ENCODE data around the gene GUCD1.

GUCD1 gene

DNA sequence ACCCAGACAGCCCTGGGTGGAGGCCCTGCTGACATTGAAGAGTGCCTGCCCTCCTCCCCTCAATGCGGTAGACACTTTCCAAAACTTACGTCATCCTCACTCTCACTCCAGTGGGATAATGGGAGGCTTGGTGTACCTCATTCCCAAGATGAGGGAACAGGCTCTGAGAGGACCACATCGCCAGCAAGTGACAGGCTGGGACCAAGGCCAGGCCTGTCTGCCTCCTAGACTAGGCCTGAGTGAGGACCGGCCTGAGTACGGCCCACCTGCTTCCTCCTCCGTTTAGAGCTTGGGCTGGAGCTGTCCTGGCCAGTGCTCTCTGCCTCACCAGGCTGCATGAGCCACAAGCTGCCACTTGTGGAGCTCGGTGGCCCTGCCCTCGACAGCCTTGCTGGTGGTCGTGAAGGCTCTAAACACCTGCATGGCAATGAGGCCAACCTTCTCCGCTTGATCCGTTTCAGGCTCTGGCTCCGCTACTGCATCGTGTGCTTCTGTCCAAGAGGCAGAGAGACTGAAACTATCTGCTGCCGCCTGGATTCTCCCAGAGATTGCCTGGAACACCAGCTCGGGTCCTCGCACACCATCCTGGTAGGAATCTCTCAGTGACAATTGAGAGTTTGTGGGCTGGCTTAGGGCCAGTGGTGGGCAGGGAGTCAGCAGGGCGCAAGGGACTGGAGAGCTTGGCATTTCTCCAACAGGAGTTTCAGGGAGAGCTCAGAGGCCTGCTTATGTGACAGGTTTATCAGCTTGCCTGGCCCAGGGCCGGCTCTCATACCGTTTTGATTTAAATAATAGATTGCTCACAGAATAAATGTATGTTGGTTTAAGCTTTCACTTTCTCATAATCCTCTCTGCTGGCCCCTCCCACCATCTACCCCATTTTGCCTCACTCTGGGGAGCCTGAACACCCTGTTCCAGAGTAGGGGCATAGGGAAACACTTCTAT, 28.6 kb upstream of the GUCD1 start:
- Histone ChIP-seq H3K4me1 (ENCODE audit: control insufficient read depth, insufficient read depth, low read length, poor library complexity, severe bottlenecking) (no peaks in the 10 kb centered on the region), H3K27ac (ENCODE audit: insufficient read depth, low read length, poor library complexity, severe bottlenecking) (no peak overlapping the region), H3K4me3 (ENCODE audit: insufficient read depth, low read depth, low read length, poor library complexity, severe bottlenecking) (no peak overlapping the region), H3K27me3 (replicated peaks; ENCODE audit: control insufficient read depth, insufficient read depth, low read length, poor library complexity, severe bottlenecking) (no peaks in the 10 kb centered on the region), H3K36me3 (ENCODE audit: control insufficient read depth, insufficient read depth, low read length) (no peaks in the 10 kb centered on the region), H3K9me3 (ENCODE audit: control insufficient read depth, low read length) (no peaks in the 10 kb centered on the region)
- DNase-seq: no peak

DNA sequence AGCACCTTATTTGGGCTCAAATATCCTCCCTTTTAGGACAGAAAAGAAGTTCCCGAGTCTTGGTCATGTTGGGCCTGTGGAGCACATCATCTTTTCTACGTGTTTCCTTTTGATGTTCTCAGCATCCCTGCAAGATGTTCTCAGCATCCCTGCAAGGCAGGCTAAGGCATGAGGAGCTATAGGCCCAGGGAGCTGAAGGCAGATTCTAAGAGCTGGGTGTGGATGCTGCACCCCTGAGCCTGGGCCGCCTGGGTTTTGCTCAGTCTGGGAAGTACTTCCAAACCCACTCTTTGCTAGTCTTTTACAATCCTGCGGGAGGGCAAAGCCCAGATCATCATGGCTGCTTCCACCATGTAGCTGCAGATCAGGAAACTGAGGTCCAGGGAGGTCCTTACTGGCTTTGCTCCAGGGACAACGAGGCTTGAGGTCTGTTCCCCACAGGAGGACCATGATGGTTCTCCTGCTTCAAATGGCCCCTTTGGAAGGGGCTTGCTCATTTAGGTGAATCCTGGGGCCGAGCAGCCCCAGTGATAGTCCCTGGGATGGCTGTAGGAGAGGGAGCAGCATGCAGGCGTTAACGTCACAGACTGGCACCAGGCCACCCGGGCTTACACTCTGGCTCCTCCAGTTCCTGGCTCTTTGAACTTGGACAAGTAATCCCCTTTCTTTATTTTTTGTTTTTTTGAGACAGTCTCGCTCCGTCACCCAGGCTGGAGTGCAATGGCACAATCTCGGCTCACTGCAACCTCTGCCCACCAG, 27.3 kb upstream of the GUCD1 start:
- Histone ChIP-seq H3K36me3 (ENCODE audit: control insufficient read depth, insufficient read depth, low read length) (no peaks in the 10 kb centered on the region), H3K9me3 (ENCODE audit: control insufficient read depth, low read length) (no peaks in the 10 kb centered on the region), H3K27me3 (replicated peaks; ENCODE audit: control insufficient read depth, insufficient read depth, low read length, poor library complexity, severe bottlenecking) (no peaks in the 10 kb centered on the region), H3K27ac (ENCODE audit: insufficient read depth, low read length, poor library complexity, severe bottlenecking) (no peak overlapping the region), H3K4me3 (ENCODE audit: insufficient read depth, low read depth, low read length, poor library complexity, severe bottlenecking) (no peak overlapping the region), H3K4me1 (ENCODE audit: control insufficient read depth, insufficient read depth, low read length, poor library complexity, severe bottlenecking) (no peaks in the 10 kb centered on the region)
- no peak for DNase-seq

DNA sequence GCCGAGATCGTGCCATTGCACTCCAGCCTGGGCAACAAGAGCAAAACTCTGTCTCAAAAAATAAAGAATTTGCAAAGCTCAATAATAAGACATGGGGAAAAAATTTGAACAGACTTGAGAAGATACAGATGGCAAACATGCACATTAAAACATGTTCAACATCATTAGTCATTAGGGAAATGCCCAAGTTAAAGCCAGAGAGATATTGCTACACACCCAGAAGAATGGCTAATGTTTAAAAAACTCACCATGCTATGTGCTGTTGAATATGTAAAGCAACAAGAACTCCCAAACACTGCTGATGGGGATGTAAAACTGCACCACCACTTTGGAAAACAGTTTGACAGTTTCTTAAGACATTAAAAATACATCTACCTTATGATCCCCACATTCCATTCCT, 25.3 kb upstream of the GUCD1 start:
- peaks cover 4% of the 10 kb centered on the region for H3K36me3 ChIP-seq (ENCODE audit: control insufficient read depth, insufficient read depth, low read length)
- no peaks in the 10 kb centered on the region for H3K4me1 ChIP-seq (ENCODE audit: control insufficient read depth, insufficient read depth, low read length, poor library complexity, severe bottlenecking)
- DNase-seq: no peak
- no peaks in the 10 kb centered on the region for H3K27me3 ChIP-seq (replicated peaks; ENCODE audit: control insufficient read depth, insufficient read depth, low read length, poor library complexity, severe bottlenecking)
- H3K27ac ChIP-seq (ENCODE audit: insufficient read depth, low read length, poor library complexity, severe bottlenecking): no peak overlapping the region
- no peak overlapping the region for H3K4me3 ChIP-seq (ENCODE audit: insufficient read depth, low read depth, low read length, poor library complexity, severe bottlenecking)
- no peaks in the 10 kb centered on the region for H3K9me3 ChIP-seq (ENCODE audit: control insufficient read depth, low read length)

- Histone ChIP-seq H3K9me3 (ENCODE audit: control insufficient read depth, low read length) (no peaks in the 10 kb centered on the region), H3K27me3 (replicated peaks; ENCODE audit: control insufficient read depth, insufficient read depth, low read length, poor library complexity, severe bottlenecking) (no peaks in the 10 kb centered on the region), H3K4me3 (ENCODE audit: insufficient read depth, low read depth, low read length, poor library complexity, severe bottlenecking) (no peak overlapping the region), H3K4me1 (ENCODE audit: control insufficient read depth, insufficient read depth, low read length, poor library complexity, severe bottlenecking) (no peaks in the 10 kb centered on the region), H3K36me3 (ENCODE audit: control insufficient read depth, insufficient read depth, low read length) (peaks cover 7% of the 10 kb centered on the region), H3K27ac (ENCODE audit: insufficient read depth, low read length, poor library complexity, severe bottlenecking) (no peak overlapping the region)
- no peak for DNase-seq
Measured at GRCh38 chr22:24579258-24579601, 24.3 kb upstream of the GUCD1 start.

GRCh38 chr22:24578355-24579257, 23.7 kb upstream of the GUCD1 start:
- no peaks in the 10 kb centered on the region for H3K4me1 ChIP-seq (ENCODE audit: control insufficient read depth, insufficient read depth, low read length, poor library complexity, severe bottlenecking)
- no peak for DNase-seq

GRCh38 chr22:24576778-24577177, 21.8 kb upstream of the GUCD1 start:
- no peak for DNase-seq
- H3K4me3 ChIP-seq (ENCODE audit: insufficient read depth, low read depth, low read length, poor library complexity, severe bottlenecking): no peak overlapping the region
- no peak overlapping the region for H3K27ac ChIP-seq (ENCODE audit: insufficient read depth, low read length, poor library complexity, severe bottlenecking)
- H3K9me3 ChIP-seq (ENCODE audit: control insufficient read depth, low read length): no peaks in the 10 kb centered on the region
- no peaks in the 10 kb centered on the region for H3K27me3 ChIP-seq (replicated peaks; ENCODE audit: control insufficient read depth, insufficient read depth, low read length, poor library complexity, severe bottlenecking)
- no peaks in the 10 kb centered on the region for H3K4me1 ChIP-seq (ENCODE audit: control insufficient read depth, insufficient read depth, low read length, poor library complexity, severe bottlenecking)
- peaks cover 30% of the 10 kb centered on the region for H3K36me3 ChIP-seq (ENCODE audit: control insufficient read depth, insufficient read depth, low read length)

More at GRCh38 chr22:24578355-24579257, 23.7 kb upstream of the GUCD1 start:
- Histone ChIP-seq H3K9me3 (ENCODE audit: control insufficient read depth, low read length) (no peaks in the 10 kb centered on the region), H3K27me3 (replicated peaks; ENCODE audit: control insufficient read depth, insufficient read depth, low read length, poor library complexity, severe bottlenecking) (no peaks in the 10 kb centered on the region), H3K27ac (ENCODE audit: insufficient read depth, low read length, poor library complexity, severe bottlenecking) (no peak overlapping the region), H3K36me3 (ENCODE audit: control insufficient read depth, insufficient read depth, low read length) (peaks cover 13% of the 10 kb centered on the region), H3K4me3 (ENCODE audit: insufficient read depth, low read depth, low read length, poor library complexity, severe bottlenecking) (no peak overlapping the region)

- peaks cover 65% of the 10 kb centered on the region for H3K36me3 ChIP-seq (ENCODE audit: control insufficient read depth, insufficient read depth, low read length)
- no peaks in the 10 kb centered on the region for H3K9me3 ChIP-seq (ENCODE audit: control insufficient read depth, low read length)
- DNase-seq: no peak
- H3K27ac ChIP-seq (ENCODE audit: insufficient read depth, low read length, poor library complexity, severe bottlenecking): no peak overlapping the region
- no peaks in the 10 kb centered on the region for H3K27me3 ChIP-seq (replicated peaks; ENCODE audit: control insufficient read depth, insufficient read depth, low read length, poor library complexity, severe bottlenecking)
- no peaks in the 10 kb centered on the region for H3K4me1 ChIP-seq (ENCODE audit: control insufficient read depth, insufficient read depth, low read length, poor library complexity, severe bottlenecking)
- H3K4me3 ChIP-seq (ENCODE audit: insufficient read depth, low read depth, low read length, poor library complexity, severe bottlenecking): no peak overlapping the region
Measured at GRCh38 chr22:24571266-24571665, 16.3 kb upstream of the GUCD1 start.

GRCh38 chr22:24567668-24568067, 12.7 kb upstream of the GUCD1 start:
- H3K4me1 ChIP-seq (ENCODE audit: control insufficient read depth, insufficient read depth, low read length, poor library complexity, severe bottlenecking): peaks cover 2% of the 10 kb centered on the region
- H3K4me3 ChIP-seq (ENCODE audit: insufficient read depth, low read depth, low read length, poor library complexity, severe bottlenecking): no peak overlapping the region
- no peaks in the 10 kb centered on the region for H3K27me3 ChIP-seq (replicated peaks; ENCODE audit: control insufficient read depth, insufficient read depth, low read length, poor library complexity, severe bottlenecking)
- H3K27ac ChIP-seq (ENCODE audit: insufficient read depth, low read length, poor library complexity, severe bottlenecking): no peak overlapping the region
- H3K9me3 ChIP-seq (ENCODE audit: control insufficient read depth, low read length): no peaks in the 10 kb centered on the region
- peaks cover 60% of the 10 kb centered on the region for H3K36me3 ChIP-seq (ENCODE audit: control insufficient read depth, insufficient read depth, low read length)
- no peak for DNase-seq

GRCh38 chr22:24566899-24567511, 12.1 kb upstream of the GUCD1 start:
- Histone ChIP-seq H3K4me3 (ENCODE audit: insufficient read depth, low read depth, low read length, poor library complexity, severe bottlenecking) (no peak overlapping the region), H3K4me1 (ENCODE audit: control insufficient read depth, insufficient read depth, low read length, poor library complexity, severe bottlenecking) (peaks cover 5% of the 10 kb centered on the region), H3K9me3 (ENCODE audit: control insufficient read depth, low read length) (no peaks in the 10 kb centered on the region), H3K36me3 (ENCODE audit: control insufficient read depth, insufficient read depth, low read length) (peaks cover 55% of the 10 kb centered on the region), H3K27me3 (replicated peaks; ENCODE audit: control insufficient read depth, insufficient read depth, low read length, poor library complexity, severe bottlenecking) (no peaks in the 10 kb centered on the region), H3K27ac (ENCODE audit: insufficient read depth, low read length, poor library complexity, severe bottlenecking) (no peak overlapping the region)
- DNase-seq: no peak
